GM18507 (cell line): ENCODE results near the gene CCM2.
"Not testable (repeated sequence)": the region's sequence is repeated elsewhere in the genome, so short reads cannot be mapped to it uniquely, and the experiment has no call there.

Experiments
- DNase-seq: peaks from one replicate; pipeline ENCODE4 v3.0.0; 2011; ENCODE audit warnings: low read depth; ENCODE audit not compliant: insufficient read length; ENCODE audit errors: extremely low spot score
- FAIRE-seq: peaks from 2 replicates; lab custom pipeline; 2011; peaks lifted over from hg19 to GRCh38; lab: Jason Lieb, UNC

Gene CCM2

DNA sequence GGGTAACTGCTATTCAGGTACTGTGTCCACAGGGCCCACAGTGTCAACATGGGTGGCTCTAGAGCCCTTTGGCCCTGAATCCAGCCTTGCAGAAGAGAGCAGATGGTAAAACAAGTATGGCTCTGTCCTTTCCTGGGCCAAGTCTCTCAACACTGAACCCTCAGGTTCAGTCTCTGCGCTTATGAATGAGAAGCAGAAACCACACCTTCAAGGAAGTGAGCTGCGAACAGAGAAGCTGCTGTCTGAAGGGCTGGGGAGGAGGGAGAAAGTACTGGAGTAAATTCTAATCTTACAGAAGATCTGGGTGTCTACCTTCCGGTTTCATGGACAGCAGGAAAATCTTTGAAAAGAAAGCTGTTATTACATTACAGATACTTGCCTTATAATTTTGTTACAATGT is 107.4 kb downstream of the CCM2 start:
- no peak for FAIRE-seq
- DNase-seq, result no peak

DNA sequence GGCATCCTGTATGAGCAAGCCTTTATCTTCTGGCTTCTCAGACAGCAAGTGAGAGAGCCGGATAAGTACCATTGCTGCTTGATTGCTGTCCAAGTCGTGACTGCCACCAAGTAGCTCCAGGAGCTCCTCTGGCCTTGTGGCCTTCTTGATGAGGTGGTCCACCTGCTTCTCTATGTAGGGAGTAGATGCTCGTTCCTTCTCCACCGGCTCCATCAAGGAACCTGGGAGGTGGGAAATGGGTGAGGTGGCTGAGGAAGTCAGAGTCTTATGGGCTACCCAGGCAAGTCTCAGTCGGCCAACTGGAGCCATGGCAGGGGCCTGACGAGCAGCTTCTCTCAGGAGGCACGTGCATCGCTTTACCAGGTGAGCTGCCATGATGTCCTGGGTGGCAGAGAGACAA is 108.9 kb downstream of the CCM2 start:
- FAIRE-seq, result no peak
- no peak for DNase-seq

DNA sequence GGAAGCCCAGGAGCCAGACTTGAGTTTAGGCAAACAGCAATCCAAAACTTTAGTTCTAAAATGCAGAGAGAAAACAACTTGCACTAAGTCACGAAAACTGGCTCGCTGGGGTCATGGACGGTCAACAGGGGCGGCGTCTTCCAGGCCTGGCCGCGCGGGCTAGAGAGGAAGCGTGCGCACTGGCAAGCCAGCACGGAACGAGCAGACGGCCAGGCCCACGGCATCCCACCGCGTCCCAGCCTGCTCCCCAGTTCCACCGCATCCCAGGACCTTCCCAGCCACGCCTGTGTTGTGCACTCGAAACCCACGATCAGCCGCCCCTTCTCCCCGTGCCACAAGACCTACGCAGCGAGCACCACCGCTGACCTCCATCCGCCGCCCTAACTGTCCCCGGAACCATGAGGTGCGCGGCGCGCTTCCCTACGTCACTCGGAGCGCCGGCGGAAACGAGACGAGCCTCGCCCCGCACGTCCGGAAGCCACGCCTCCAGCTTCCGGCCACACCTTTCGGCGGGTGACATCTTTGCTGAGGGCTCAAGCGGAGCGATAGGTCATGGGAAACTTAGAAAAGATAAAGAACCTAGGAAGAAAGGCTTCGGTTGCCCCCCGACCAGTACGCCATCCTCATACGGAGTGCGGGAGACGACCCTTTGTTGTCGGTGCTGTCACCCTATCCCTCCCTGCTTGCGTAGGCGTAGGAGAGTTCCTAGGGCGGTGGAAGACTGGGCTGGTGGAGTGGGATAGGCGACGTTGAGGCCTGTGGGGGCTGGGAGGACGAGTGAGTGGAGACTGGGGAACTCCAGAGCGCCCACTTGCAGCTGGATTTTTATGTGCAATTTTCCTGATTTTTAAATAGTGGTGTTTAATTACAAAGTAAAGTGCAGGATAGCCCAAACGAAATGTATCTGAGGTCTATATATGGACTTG is 111.6 kb downstream of the CCM2 start, which contains the start of gene TBRG4:
Gene TBRG4 (minus strand): TSS at position 400 of the 926 bp plus-strand sequence. CDS start 2,460 bp downstream, outside the sequence.
- FAIRE-seq (peak; percentile 97), DNase-seq (peak; percentile 92)

DNA sequence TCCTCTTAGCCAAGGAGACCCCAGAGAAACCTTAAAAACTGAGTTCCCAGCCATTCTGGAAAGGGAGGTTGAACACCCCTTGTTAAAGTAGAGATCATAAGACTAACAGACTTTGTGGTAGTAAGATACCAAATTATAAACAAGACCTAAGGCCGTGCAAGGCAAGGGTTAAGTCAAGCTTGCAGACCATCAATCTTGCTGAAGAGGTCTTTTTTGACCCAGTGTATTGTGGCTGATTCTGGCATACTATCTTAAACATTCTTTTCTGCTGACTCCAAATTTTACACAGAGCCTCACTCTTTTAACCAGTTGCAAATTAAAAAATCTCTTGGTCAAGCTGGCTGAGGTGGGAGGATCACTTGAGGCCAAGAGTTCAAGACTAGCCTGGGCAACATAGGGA is 112.6 kb downstream of the CCM2 start:
- FAIRE-seq (no peak), DNase-seq (no peak)

DNA sequence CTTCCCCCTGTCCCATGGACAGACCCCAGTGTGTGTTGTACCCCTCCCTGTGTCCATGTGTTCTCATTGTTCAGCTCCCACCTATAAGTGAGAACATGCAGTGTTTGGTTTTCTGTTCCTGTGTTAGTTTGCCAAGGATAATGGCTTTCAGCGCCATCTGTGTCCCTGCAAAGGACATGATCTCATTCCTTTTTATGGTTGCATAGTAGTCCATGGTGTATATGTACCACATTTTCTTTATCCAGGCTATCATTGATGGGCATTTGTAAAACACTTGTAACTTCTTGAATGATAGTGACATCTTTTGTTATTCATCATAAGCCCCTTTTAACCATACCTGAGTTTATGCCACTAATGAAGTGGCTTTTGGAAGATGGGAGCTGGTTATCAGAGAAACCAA is 114.3 kb downstream of the CCM2 start:
- FAIRE-seq, DNase-seq: not testable (repeated sequence)

DNA sequence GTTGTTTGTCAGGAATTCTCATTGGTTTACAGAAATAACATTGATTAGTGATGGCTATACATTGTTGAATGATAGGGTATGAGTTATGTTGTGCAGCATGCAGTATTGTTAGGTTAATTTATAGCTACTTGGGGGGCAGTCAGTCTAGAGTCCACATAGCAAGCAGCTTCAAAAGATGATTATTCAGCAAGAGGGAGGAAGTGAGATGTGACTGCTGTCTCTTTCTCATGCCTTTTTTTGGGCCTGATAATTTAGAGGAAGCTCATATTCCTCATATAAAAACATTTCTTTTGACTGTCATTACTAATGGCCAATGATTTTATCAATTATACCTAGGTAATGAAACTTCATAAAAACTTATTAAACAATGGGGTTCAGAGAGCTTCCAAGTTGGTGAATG is 114.9 kb downstream of the CCM2 start:
- FAIRE-seq, result no peak
- no peak for DNase-seq

DNA sequence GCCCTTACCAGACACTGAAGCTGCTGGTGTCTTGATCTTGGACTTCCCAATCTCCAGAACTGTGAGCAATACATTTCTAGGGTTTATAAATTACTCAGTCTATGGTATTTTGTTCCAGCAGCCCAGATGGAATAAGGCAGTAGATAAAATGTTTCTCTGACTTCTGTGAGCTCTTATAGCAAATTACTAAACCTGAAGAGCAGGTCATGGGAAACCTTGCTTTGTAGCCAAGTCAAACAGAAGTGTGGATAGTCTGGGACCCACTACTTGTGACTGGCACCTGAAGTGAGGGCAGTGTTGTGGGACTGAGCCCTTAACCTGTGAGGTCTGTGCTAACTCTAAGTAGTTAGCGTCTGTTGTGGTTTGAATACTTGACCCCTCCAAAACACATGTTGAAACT is 116.0 kb downstream of the CCM2 start:
- no peak for FAIRE-seq
- no peak for DNase-seq

DNA sequence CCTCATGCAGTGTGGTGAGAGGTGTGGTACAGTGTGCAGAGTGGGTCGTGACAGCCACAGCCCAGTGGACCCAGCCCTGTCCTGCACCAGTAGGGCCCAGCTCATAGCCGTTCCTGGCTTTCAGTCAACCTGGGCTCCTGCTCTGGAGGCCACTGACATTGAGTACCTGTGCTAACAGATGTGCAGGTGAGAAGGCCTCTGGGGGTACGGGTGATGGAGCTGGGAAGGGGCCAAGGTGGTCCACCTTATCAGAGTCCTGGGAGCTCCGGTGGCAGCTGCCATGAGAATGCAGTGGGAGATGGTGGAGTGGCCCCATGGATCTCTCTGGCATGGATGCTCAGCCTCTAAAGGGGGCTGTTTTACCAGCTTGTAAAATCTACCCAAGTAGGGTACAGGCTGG is 117.6 kb downstream of the CCM2 start:
- FAIRE-seq, result no peak
- no peak for DNase-seq

DNA sequence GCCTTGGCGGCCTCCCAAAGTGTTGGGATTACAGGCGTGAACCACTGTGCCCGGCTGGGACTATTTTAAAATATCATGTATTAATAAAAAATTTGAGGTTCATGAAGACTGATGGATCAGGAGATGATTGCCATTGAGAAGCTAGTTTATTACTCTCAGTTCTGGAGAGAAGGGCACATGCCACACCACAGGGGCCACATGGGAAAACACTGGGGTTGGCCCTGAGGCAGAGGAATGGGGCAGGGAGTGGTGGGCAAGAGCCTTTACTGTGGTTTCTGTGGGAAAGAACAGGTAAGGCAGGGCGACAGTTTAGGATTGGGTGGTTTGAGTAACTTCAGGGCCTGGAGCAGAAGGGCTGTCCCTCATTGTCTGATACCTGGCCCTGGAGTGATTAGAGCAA is 118.3 kb downstream of the CCM2 start:
- FAIRE-seq (no peak), DNase-seq (no peak)

DNA sequence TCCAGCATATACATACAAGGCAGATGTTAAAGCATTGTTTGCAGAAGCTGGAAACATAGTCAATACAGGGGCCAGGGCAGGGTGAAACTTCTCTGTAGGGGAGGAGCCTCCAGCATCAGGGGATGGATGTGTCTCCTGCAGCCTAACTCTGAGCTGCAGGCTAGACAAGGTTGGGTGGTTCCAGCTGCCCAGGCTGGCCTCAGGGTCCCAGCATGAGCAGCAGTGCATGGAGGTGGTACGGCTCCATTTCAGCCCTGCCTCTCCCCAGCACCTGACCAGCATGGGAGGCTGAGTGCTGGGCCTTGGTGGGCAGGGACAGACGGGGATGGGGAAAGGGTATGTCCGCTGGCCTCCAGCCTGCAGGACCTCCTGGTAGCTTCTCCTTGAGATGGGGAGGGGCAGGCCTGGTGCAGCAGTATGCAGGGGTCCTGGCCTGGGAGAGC is 118.9 kb downstream of the CCM2 start:
- no peak for DNase-seq
- FAIRE-seq, result no peak

DNA sequence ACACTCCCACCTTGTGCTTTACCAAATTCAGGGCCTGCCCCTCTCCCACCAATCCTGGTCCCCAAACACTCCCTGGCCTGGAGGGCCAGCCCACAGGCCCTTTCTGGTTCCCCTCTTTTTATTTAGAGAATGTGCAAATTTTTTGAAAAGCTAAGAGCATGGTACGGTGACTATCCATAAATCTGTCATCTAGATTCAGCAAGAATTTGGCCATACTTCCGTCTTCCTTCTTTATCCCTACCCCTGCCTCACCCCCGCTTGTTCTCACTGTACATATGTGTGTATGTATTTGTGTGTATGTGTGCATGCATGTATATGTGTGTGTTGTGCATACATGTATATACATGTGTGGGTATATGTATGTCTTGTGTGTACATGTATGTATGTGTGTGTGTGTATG is 119.5 kb downstream of the CCM2 start:
- no peak for DNase-seq
- FAIRE-seq, result no peak

DNA sequence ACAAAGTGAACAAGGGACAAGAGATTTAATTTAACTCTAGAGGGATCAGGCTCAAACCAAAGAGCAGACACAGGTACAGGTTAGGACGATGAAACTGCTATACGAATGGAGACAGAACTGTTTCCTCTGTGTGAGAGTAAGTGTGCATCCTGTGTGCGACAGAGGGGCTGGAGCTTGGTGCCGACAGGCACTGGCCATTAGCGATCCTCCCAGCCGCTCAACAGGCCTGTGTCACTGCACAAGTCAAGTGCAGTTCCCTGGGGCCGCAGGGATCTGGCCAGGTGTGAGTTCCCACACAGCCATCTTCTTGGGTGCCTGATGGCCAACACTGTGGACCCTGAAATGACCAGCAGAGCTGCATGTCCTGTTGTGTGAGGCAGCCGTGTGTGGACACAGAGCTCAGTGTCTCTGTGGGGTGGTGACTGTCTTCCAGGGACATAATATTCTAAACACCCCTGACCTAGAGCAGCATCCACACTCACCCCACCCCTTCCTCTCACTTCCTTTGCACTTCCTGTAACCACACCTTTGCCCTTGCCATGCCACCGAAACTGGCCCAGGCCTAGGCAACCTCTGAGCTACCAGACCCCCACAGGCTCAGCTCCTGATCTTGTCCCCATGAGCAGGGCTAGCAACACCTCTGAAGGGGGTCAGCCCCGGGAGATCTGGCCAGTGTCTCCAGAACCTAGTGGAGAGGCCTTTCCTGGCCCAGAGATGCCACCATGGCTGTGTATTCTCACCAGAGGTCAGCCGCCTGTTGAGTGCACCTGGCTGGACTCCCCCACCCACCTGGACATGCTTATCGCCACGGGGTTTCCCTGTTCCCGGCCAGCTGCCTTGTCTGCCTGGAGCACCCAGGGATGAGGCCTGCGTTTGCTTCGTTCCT is 123.2 kb downstream of the CCM2 start:
- FAIRE-seq (no peak), DNase-seq (no peak)

DNA sequence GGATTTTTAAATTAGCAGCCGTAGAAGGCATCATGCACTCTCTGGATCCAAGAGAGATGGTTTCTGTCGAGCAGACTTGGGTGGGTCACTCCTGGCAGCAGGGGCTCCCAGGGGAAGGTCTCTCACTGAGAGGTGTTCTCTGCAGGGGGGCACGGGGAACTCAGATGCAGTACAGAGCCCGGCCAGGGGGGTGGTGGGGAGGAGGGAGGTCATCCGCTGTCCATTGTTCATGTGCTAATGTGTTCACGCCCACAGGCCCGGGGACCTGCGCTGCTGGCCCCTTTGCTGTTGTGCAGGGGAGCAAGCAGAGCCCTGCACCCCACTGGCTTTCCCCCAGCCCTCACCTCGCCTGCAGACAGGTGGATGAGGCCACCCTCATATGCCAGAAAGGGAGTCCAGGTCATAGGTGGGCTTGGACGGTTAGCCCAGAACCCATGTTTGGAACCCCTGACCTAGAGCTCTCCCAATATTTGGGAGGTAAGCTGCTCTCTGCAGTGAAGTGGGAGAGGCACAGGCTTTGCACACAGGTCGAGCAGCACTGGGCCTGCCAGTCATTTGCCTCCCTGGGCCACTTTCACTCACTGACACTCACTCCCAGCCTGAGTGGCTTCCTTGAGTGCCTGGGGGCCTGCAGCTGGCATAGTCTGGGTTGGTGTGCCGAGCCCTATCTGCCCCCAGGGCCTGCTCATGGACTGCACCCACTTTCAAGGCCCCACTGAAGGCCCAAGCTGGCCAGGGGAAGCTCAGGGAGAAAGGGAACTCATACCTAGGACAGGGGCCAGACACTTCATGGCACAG is 124.1 kb downstream of the CCM2 start:
- DNase-seq, result no peak
- FAIRE-seq, result no peak

DNA sequence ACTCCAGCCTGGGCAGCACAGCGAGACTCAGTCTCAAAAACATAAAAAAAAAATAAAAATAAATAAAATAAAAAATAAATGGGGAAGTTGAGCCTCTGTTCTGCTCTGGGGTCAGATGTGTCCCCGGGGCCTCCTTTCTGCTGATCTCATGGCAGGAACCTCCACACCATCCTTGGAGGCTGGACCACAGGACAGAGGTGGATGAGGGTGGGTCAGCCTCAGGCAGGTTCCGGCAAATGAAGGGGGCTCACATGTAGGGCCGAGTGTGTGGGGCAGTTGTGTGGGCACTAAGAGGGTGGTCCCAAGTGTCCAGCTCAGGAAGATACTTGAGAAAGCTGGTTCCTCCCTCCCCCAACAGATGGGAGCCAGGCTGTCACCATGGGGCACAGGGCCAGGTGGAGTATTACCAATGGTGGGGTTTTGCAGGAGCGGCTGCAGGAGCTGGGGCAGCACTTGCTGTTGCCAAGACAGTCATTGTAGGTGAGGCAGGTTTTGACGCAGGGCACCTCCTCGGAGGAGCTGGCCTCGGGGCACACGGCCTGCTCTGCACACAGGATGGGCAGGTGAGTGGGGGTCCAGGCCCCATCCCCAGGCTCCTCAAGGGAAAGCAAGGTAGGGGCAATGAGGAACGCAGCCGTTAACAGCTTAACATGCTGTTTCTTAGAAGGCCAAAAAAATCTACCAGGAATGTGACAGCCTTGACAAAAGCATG is 125.3 kb downstream of the CCM2 start:
- DNase-seq (no peak), FAIRE-seq (no peak)
